BE2C (cell line): Measurements from ENCODE around the gene GMPPB.
A peak's percentile ranks its signal among the peaks of the same experiment; 100 is the strongest.

Experiments used
- DNase-seq: peaks from one replicate; pipeline ENCODE4 v3.0.0-alpha.2; 2020
- H3K27me3 ChIP-seq: fragments of 250-450 bp; sonication (Bioruptor Pico); 2 replicates; pipeline ENCODE4 v1.5.1; 2020; ENCODE audit warnings: mild to moderate bottlenecking
- H3K36me3 ChIP-seq: fragments of 250-450 bp; sonication (Bioruptor Pico); 2 replicates; pipeline ENCODE4 v1.5.1; 2020; ENCODE audit warnings: mild to moderate bottlenecking
- H3K4me1 ChIP-seq: fragments of 250-450 bp; sonication (Bioruptor Pico); 2 replicates; pipeline ENCODE4 v1.5.1; 2020
- H3K4me3 ChIP-seq: 2 replicates; pipeline ENCODE4 v1.5.1; 2011; ENCODE audit warnings: low read depth, low read length
- H3K9me3 ChIP-seq: fragments of 250-450 bp; sonication (Bioruptor Pico); 2 replicates; pipeline ENCODE4 v1.5.1; 2020
- CTCF ChIP-seq: IDR thresholded peaks from 2 replicates; pipeline ENCODE4 v1.5.1; 2012; ENCODE audit warnings: mild to moderate bottlenecking, low read depth, low read length

GMPPB gene

GRCh38 chr3:49717959-49718857, 5.5 kb downstream of the GMPPB start:
- Histone ChIP-seq H3K4me3 (peak overlapping the region; percentile 49; the same call in 1 of the 2 replicates), H3K9me3 (no peaks in the 10 kb centered on the region), H3K4me1 (no peaks in the 10 kb centered on the region), H3K27me3 (no peaks in the 10 kb centered on the region), H3K36me3 (no peaks in the 10 kb centered on the region; the same call in 1 of the 2 replicates)
- DNase-seq = no peak
- TF ChIP-seq CTCF = no peak

GRCh38 chr3:49717211-49717958, 6.4 kb downstream of the GMPPB start:
- DNase-seq = no peak
- H3K27me3 ChIP-seq = no peaks in the 10 kb centered on the region
- H3K4me1 ChIP-seq = no peaks in the 10 kb centered on the region
- H3K36me3 ChIP-seq = no peaks in the 10 kb centered on the region; the same call in 1 of the 2 replicates
- no peaks in the 10 kb centered on the region for H3K9me3 ChIP-seq
- H3K4me3 ChIP-seq = no peak overlapping the region
- no peak for TF ChIP-seq CTCF

- no peak for TF ChIP-seq CTCF
- no peaks in the 10 kb centered on the region for H3K36me3 ChIP-seq
Observed at GRCh38 chr3:49716691-49717210, 7.0 kb downstream of the GMPPB start.

GRCh38 chr3:49716169-49716568, 7.6 kb downstream of the GMPPB start:
- no peak for TF ChIP-seq CTCF
- no peak for DNase-seq
- Histone ChIP-seq H3K4me1 (no peaks in the 10 kb centered on the region), H3K36me3 (no peaks in the 10 kb centered on the region), H3K9me3 (no peaks in the 10 kb centered on the region), H3K27me3 (no peaks in the 10 kb centered on the region), H3K4me3 (no peak overlapping the region)

More at GRCh38 chr3:49716691-49717210, 7.0 kb downstream of the GMPPB start:
- no peak for DNase-seq
- Histone ChIP-seq H3K4me1 (no peaks in the 10 kb centered on the region), H3K4me3 (no peak overlapping the region), H3K27me3 (no peaks in the 10 kb centered on the region), H3K9me3 (no peaks in the 10 kb centered on the region)

GRCh38 chr3:49715611-49716121, 8.1 kb downstream of the GMPPB start:
- Histone ChIP-seq H3K36me3 (no peaks in the 10 kb centered on the region), H3K27me3 (no peaks in the 10 kb centered on the region), H3K9me3 (no peaks in the 10 kb centered on the region), H3K4me1 (no peaks in the 10 kb centered on the region), H3K4me3 (no peak overlapping the region)
- DNase-seq = no peak
- no peak for TF ChIP-seq CTCF
